HCT116 (cell line): ENCODE measurements around the gene ABHD16A. TPM values are rescaled to one million over a fixed set of nuclear protein-coding genes. Genes with fewer than 3 reads are reported as not detected.

Experiments used
- ATAC-seq: fragments of 200-7000 bp; cut with Tn5 transposase; 2 replicates; pipeline ENCODE4 v1.9.1; 2020; ENCODE audit warnings: mild to moderate bottlenecking, moderate library complexity
- BruUV-seq: library from RNA; stranded (reverse); fragments of 400-500 nt; replicated peaks from 2 replicates; lab custom pipeline; 2021; lab: Mats Ljungman, UMichigan
- CTCF ChIA-PET: fragments of 300-600 bp; sonication (Branson Sonifier 250); formaldehyde crosslinking; loops from one replicate; lab custom pipeline; 2021; ENCODE audit warnings: antibody characterized with exemption; lab: Charles Lee
- POLR2A ChIA-PET: fragments of 300-600, 350-600 bp; sonication (Branson Sonifier 250); formaldehyde crosslinking; loops from one replicate; lab custom pipeline; 2021; ENCODE audit warnings: antibody characterized with exemption; lab: Charles Lee
- RAD21 ChIA-PET, 2 experiments: fragments of 300-600 bp; sonication (Branson Sonifier 250); formaldehyde crosslinking; loops; one replicate each; lab custom pipeline; 2023; ENCODE audit warnings: low total read pairs in 2 of 2; ENCODE audit not compliant: uncharacterized antibody in 2 of 2, unreplicated experiment in 2 of 2, low non-redundant PET in 1 of 2; lab: Charles Lee
- DNase-seq: peaks from one replicate; pipeline ENCODE4 v3.0.0-alpha.2; 2010; ENCODE audit warnings: low read depth, low spot score
- H2AFZ ChIP-seq: fragments of 200-600 bp; shearing (Covaris generic), sonication (generic); 2 replicates; pipeline ENCODE4 v1.6.1; 2017; ENCODE audit warnings: low read depth, mixed run types, mixed read lengths, antibody characterized with exemption, low read length; ENCODE audit not compliant: poor library complexity, severe bottlenecking
- H3K27ac ChIP-seq: 2 replicates; pipeline ENCODE4 v1.5.1; 2012; ENCODE audit warnings: low read depth, low read length
- H3K27me3 ChIP-seq: fragments of 200-600 bp; sonication (generic); 2 replicates; pipeline ENCODE4 v1.6.1; 2016; ENCODE audit warnings: mixed run types, low read length, mixed read lengths; ENCODE audit not compliant: insufficient read depth
- H3K36me3 ChIP-seq, 2 experiments: fragments of 200-500 bp in 1 of 2; fragments of 200-600 bp in 1 of 2; sonication (Bioruptor generic) in 1 of 2; sonication (generic) in 1 of 2; 2 replicates each; pipeline versions ENCODE4 v1.5.1 to v1.6.1; 2014 to 2016; ENCODE audit warnings: low read length in 2 of 2, inconsistent platforms in 1 of 2, mixed read lengths in 1 of 2, mixed run types in 1 of 2; ENCODE audit not compliant: insufficient read depth in 2 of 2, control insufficient read depth in 1 of 2
- H3K4me1 ChIP-seq, 2 experiments: fragments of 200-600 bp in 1 of 2; sonication (generic) in 1 of 2; 2 replicates each; pipeline versions ENCODE4 v1.5.1 to v1.6.1; 2012 to 2017; ENCODE audit warnings: low read length in 2 of 2, inconsistent platforms in 1 of 2, mild to moderate bottlenecking in 1 of 2, mixed read lengths in 1 of 2, mixed run types in 1 of 2, moderate library complexity in 1 of 2; ENCODE audit not compliant: insufficient read depth in 2 of 2, control insufficient read depth in 1 of 2
- H3K4me2 ChIP-seq: fragments of 200-600 bp; sonication (generic); 2 replicates; pipeline ENCODE4 v1.6.1; 2017; ENCODE audit warnings: mixed run types, low read length, mixed read lengths
- H3K4me3 ChIP-seq, 2 experiments: fragments of 200-600 bp in 1 of 2; sonication (generic) in 1 of 2; replicated peaks in 1 of 2; 2 replicates each; pipeline ENCODE4 v1.5.1; 2011 to 2016; ENCODE audit warnings: low read length in 2 of 2, control low read depth in 1 of 2, low read depth in 1 of 2, mild to moderate bottlenecking in 1 of 2, mixed read lengths in 1 of 2, mixed run types in 1 of 2
- H3K79me2 ChIP-seq: fragments of 200-600 bp; sonication (generic); 2 replicates; pipeline ENCODE4 v1.6.1; 2017; ENCODE audit warnings: mild to moderate bottlenecking, mixed run types, low read length, moderate library complexity, mixed read lengths; ENCODE audit not compliant: insufficient read depth
- H3K9ac ChIP-seq: fragments of 200-600 bp; sonication (generic); 2 replicates; pipeline ENCODE4 v1.6.1; 2016; ENCODE audit warnings: low read length, mixed read lengths
- H3K9me2 ChIP-seq: fragments of 200-600 bp; sonication (generic), shearing (Covaris generic); 2 replicates; pipeline ENCODE4 v1.6.1; 2017; ENCODE audit warnings: mixed run types, mild to moderate bottlenecking, moderate library complexity; ENCODE audit not compliant: insufficient read depth
- H3K9me3 ChIP-seq, 2 experiments: fragments of 200-500 bp in 1 of 2; fragments of 200-600 bp in 1 of 2; sonication (Bioruptor generic) in 1 of 2; sonication (generic) in 1 of 2; 2 replicates each; pipeline ENCODE4 v1.6.1; 2014 to 2017; ENCODE audit warnings: low read length in 2 of 2, mixed read lengths in 2 of 2, inconsistent platforms in 1 of 2, low read depth in 1 of 2, mild to moderate bottlenecking in 1 of 2, mixed run types in 1 of 2, moderate library complexity in 1 of 2; ENCODE audit not compliant: control insufficient read depth in 1 of 2, insufficient read depth in 1 of 2
- H4K20me1 ChIP-seq: fragments of 200-600 bp; sonication (generic), shearing (Covaris generic); 2 replicates; pipeline ENCODE4 v1.6.1; 2017; ENCODE audit warnings: mixed run types, mild to moderate bottlenecking, moderate library complexity; ENCODE audit not compliant: insufficient read depth
- CBX3 ChIP-seq: IDR thresholded peaks from 2 replicates; pipeline ENCODE4 v1.6.1; 2012; ENCODE audit warnings: low read depth
- SIN3A ChIP-seq: IDR thresholded peaks from 2 replicates; pipeline ENCODE4 v1.6.1; 2012; ENCODE audit warnings: low read depth
- SRF ChIP-seq: IDR thresholded peaks from 2 replicates; pipeline ENCODE4 v1.6.1; 2012; ENCODE audit warnings: low read depth
- TCF7L2 ChIP-seq: IDR thresholded peaks from 2 replicates; pipeline ENCODE4 v1.7.0; 2011; ENCODE audit warnings: borderline replicate concordance, inconsistent platforms; ENCODE audit not compliant: insufficient read depth, insufficient read length; ENCODE audit errors: extremely low read depth
- ZFX ChIP-seq: fragments of 450-650 bp; IDR thresholded peaks from 2 replicates; pipeline ENCODE4 v1.6.1; 2017
- intact Hi-C: fragments of 100-400 bp; cut with micrococcal nuclease; formaldehyde crosslinking; loops from 2 replicates; pipeline ENCODE4 v1.10.0; 2022
- total RNA-seq: library from RNA; stranded (reverse); gene quantifications from one replicate; pipeline ENCODE4 v1.2.1, GENCODE V29; 2021; ENCODE audit not compliant: unreplicated experiment
- TF ChIP-seq, protein P1 (sequence below), 3 experiments: fragments of 200-600 bp in 1 of 3; sonication (generic) in 1 of 3; IDR thresholded peaks in 2 of 3; conservative IDR thresholded peaks in 1 of 3; 2 replicates each; pipeline ENCODE4 v1.5.1; 2012 to 2017; ENCODE audit warnings: low read depth in 2 of 3, low read length in 2 of 3, antibody characterized with exemption in 1 of 3, borderline replicate concordance in 1 of 3, control low read depth in 1 of 3, mild to moderate bottlenecking in 1 of 3, mixed read lengths in 1 of 3, mixed run types in 1 of 3, moderate library complexity in 1 of 3; ENCODE audit not compliant: insufficient read depth in 1 of 3

The ABHD16A gene
- total RNA-seq, 1 experiment from 2014 or later: 32.4 TPM

- TF ChIP-seq, protein P1, sequence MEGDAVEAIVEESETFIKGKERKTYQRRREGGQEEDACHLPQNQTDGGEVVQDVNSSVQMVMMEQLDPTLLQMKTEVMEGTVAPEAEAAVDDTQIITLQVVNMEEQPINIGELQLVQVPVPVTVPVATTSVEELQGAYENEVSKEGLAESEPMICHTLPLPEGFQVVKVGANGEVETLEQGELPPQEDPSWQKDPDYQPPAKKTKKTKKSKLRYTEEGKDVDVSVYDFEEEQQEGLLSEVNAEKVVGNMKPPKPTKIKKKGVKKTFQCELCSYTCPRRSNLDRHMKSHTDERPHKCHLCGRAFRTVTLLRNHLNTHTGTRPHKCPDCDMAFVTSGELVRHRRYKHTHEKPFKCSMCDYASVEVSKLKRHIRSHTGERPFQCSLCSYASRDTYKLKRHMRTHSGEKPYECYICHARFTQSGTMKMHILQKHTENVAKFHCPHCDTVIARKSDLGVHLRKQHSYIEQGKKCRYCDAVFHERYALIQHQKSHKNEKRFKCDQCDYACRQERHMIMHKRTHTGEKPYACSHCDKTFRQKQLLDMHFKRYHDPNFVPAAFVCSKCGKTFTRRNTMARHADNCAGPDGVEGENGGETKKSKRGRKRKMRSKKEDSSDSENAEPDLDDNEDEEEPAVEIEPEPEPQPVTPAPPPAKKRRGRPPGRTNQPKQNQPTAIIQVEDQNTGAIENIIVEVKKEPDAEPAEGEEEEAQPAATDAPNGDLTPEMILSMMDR (IDR thresholded peaks at IDR 0.05 in 2 of 3, conservative IDR thresholded peaks at IDR 0.05 in 1 of 3; ENCODE audit: borderline replicate concordance in 1 of 3, insufficient read depth in 1 of 3, low read depth in 2 of 3, low read length in 2 of 3): no peak
- TF ChIP-seq SIN3A: no peak
- TF ChIP-seq TCF7L2: no peak
- no peak for TF ChIP-seq CBX3
- no peak for TF ChIP-seq SRF
- TF ChIP-seq, all 23 proteins: peak for 0
Observed at GRCh38 chr6:31742894-31743293, 39.8 kb upstream of the ABHD16A start (continued).

DNA sequence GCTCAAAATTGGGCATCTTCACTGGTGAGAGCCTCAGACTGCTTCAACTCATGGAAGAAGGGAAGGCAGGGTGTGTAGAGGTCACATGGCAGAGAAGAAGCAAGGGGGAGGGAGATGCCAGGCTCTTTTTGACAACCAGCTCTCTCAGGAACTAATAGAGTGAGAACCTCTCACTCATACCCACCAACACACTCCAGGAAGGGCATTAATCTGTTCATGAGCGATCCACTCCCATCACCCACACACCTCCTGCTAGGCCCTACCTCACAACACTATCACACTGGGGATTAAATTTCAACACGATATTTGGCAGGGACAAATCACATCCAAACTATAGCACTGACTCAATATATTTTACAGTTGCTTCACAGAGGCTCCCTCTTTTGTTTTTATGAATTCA, 38.7 kb upstream of the ABHD16A start:
- POLR2A ChIA-PET: interaction anchor here (0.7 to 0.8 kb wide), 2 partner anchors 57 to 86 kb away, joined by 3 to 4 read pairs; partner anchors contain the start of gene HSPA1B

More for the DNA sequence above, 38.7 kb upstream of the ABHD16A start:
- H3K27me3 ChIP-seq: no peaks in the 10 kb centered on the region
- no peak overlapping the region for H2AFZ ChIP-seq
- H3K4me3 ChIP-seq: no peak overlapping the region
- H3K9me3 ChIP-seq: no peaks in the 10 kb centered on the region
- no peak for DNase-seq
- peaks cover 20% of the 10 kb centered on the region for H3K79me2 ChIP-seq
- no peak for TF ChIP-seq ZFX
- TF ChIP-seq, protein P1 (IDR thresholded peaks at IDR 0.05 in 2 of 3, conservative IDR thresholded peaks at IDR 0.05 in 1 of 3; ENCODE audit: borderline replicate concordance in 1 of 3, insufficient read depth in 1 of 3, low read depth in 2 of 3, low read length in 2 of 3): no peak
- TF ChIP-seq, all 23 proteins: peak for 0
- Histone ChIP-seq H3K4me1 (peaks cover 32 to 46% of the 10 kb centered on the region in 2 experiments), H3K36me3 (peaks cover 16 to 33% of the 10 kb centered on the region in 2 experiments; a peak in 3 of 4 replicates), H4K20me1 (no peaks in the 10 kb centered on the region), H3K9ac (no peak overlapping the region), H3K9me2 (no peaks in the 10 kb centered on the region), H3K4me2 (no peak overlapping the region), H3K27ac (peak overlapping the region; percentile 99; the same call in 1 of the 2 replicates)
- BruUV-seq: TSS peak; percentile 10
- ChIA-PET RAD21 (interaction anchor here in 1 of 2 experiments (0.6 kb wide), 1 partner anchor 29 kb away, joined by 7 read pairs; no protein-coding TSS in a partner anchor), CTCF (no interaction called here)
- ATAC-seq: no peak
- intact Hi-C loops: no loop called here
